Measurements from ENCODE around the gene MYH6.
"Not testable (repeated sequence)": the region's sequence is repeated elsewhere in the genome, so short reads cannot be mapped to it uniquely, and the experiment has no call there.

Gene MYH6

DNA sequence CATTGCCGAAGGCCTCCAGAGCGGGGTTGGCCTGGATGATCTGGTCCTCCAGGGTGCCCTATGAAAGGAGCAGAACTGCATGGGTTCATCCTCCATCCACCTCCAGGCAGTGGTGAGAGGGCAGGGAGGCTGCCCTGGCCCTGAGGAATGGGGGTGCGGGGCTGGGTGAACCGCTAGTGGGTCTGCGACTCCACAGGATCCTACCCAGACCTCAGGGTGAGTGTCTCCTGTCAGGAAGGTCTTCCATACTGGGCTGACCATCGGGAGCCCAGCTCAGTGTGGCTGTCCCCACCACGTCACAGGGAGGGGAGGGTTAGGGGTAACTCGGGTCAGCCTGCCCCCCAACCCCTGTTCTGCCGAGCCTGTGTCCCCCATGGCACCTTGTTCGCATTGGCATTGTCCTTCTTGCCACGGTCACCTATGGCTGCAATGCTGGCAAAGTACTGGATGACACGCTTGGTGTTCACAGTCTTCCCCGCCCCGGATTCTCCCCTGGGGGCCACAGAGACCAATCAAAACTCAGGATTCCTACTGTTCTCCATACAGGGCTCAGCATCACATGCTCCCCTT is 3.7 kb downstream of the MYH6 start:
- TF ChIP-seq, protein P1, sequence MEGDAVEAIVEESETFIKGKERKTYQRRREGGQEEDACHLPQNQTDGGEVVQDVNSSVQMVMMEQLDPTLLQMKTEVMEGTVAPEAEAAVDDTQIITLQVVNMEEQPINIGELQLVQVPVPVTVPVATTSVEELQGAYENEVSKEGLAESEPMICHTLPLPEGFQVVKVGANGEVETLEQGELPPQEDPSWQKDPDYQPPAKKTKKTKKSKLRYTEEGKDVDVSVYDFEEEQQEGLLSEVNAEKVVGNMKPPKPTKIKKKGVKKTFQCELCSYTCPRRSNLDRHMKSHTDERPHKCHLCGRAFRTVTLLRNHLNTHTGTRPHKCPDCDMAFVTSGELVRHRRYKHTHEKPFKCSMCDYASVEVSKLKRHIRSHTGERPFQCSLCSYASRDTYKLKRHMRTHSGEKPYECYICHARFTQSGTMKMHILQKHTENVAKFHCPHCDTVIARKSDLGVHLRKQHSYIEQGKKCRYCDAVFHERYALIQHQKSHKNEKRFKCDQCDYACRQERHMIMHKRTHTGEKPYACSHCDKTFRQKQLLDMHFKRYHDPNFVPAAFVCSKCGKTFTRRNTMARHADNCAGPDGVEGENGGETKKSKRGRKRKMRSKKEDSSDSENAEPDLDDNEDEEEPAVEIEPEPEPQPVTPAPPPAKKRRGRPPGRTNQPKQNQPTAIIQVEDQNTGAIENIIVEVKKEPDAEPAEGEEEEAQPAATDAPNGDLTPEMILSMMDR (IDR thresholded peaks at IDR 0.05; ENCODE audit: low read depth, low read length, missing control alignments) = no peak
- in situ Hi-C loops (cut with HindIII; ENCODE audit: low pct_ligation_motif_present, low sequenced_read_pairs) = no loop called here
- H3K27ac ChIP-seq = no peak overlapping the region
- DNase-seq = no peak
- H3K27me3 ChIP-seq (replicated peaks) = no peaks in the 10 kb centered on the region
- H3K36me3 ChIP-seq (replicated peaks) = no peaks in the 10 kb centered on the region
- no peak overlapping the region for H3K4me3 ChIP-seq (ENCODE audit: low read depth, low read length)

DNA sequence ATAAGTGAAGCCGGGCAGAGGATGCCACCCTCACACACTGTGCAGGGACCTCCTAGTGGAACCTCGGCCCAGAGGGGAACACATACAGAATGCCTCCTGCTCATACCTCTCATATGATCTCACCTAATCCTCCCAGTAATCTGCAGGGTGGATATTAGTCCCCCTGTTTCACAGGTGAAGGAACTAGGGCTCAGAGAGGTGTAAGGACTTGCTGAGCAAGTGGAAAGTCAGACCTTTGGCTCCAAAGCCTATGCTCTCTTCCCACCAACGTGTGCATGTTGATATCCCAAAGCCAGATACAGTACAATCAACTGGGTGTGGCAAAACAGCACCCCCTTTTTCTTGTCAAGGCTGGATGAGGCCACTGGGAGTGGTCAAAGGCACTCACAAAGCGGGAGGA is 4.2 kb downstream of the MYH6 start:
- TF ChIP-seq, protein P1 (IDR thresholded peaks at IDR 0.05; ENCODE audit: low read depth, low read length, missing control alignments) = no peak
- no peak overlapping the region for H3K27ac ChIP-seq
- no peaks in the 10 kb centered on the region for H3K27me3 ChIP-seq (replicated peaks)
- no peak for DNase-seq
- no peak overlapping the region for H3K4me3 ChIP-seq (ENCODE audit: low read depth, low read length)
- no peaks in the 10 kb centered on the region for H3K36me3 ChIP-seq (replicated peaks)
- in situ Hi-C loops (cut with HindIII; ENCODE audit: low pct_ligation_motif_present, low sequenced_read_pairs) = no loop called here

DNA sequence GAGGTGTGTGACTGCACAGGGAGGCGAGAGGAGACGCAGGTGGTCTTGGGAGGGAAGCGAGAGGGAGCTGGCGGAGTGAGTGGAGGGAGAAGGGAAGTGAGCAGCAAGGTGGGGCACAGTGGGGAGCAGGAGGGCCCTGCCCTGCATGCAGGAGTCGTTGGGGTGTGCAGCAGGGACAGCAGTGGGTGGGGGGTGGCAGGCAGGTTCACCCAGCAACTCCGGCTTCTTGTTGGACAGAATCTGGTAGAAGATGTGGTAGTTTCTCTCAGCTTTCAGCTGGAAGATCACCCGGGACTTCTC is 5.0 kb downstream of the MYH6 start:
- in situ Hi-C loops (cut with HindIII; ENCODE audit: low pct_ligation_motif_present, low sequenced_read_pairs) = no loop called here
- H3K36me3 ChIP-seq (replicated peaks) = no peaks in the 10 kb centered on the region
- no peak for DNase-seq

DNA sequence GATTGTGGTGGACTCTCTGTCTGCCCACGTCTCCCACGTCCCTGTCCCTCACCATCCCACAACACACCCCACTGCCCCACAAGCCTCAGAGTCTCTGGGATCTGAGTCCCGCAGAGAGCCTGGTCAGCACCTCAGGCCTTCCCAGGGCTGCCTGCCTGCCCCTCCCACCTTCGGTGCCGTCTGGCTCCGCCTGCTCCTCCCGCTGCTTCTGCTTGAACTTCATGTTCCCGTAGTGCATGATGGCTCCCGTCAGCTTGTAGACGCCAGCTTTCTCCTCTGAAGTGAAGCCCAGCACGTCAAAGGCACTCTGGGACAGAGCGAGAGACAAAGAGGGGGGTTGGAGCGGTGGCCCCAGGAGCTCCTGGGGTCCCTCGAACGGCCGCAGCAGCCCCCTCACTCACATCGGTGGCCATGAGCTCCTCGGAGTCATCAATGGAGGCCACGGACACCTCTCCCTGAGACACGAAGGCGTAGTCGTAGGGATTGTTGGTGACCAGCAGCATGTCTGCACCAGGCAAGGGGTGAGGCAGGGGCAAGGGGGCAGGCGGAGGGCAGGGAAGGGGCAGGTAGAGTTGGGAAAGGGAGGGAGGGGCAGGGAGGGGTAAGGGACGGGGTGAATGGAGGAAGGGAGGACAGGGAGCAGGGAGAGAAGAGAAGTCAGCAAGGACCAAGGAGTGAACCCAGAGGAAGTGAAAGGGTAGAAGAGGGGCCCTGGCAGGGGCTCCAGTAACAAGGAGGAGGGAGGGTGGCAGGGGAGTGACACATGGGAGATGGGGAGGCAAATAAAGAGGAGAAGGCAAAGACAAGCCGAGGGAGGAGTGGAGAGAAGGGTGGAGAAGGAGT is 5.6 kb downstream of the MYH6 start:
- Histone ChIP-seq H3K36me3 (replicated peaks) (no peaks in the 10 kb centered on the region), H3K27ac (no peak overlapping the region), H3K27me3 (replicated peaks) (no peaks in the 10 kb centered on the region), H3K4me3 (ENCODE audit: low read depth, low read length) (no peak overlapping the region)
- in situ Hi-C loops (cut with HindIII; ENCODE audit: low pct_ligation_motif_present, low sequenced_read_pairs) = no loop called here
- no peak for DNase-seq
- TF ChIP-seq, protein P1 (IDR thresholded peaks at IDR 0.05; ENCODE audit: low read depth, low read length, missing control alignments) = no peak

More for the DNA sequence above, 5.0 kb downstream of the MYH6 start:
- Histone ChIP-seq H3K27me3 (replicated peaks) (no peaks in the 10 kb centered on the region), H3K27ac (no peak overlapping the region), H3K4me3 (ENCODE audit: low read depth, low read length) (no peak overlapping the region)
- TF ChIP-seq, protein P1 (IDR thresholded peaks at IDR 0.05; ENCODE audit: low read depth, low read length, missing control alignments) = no peak

DNA sequence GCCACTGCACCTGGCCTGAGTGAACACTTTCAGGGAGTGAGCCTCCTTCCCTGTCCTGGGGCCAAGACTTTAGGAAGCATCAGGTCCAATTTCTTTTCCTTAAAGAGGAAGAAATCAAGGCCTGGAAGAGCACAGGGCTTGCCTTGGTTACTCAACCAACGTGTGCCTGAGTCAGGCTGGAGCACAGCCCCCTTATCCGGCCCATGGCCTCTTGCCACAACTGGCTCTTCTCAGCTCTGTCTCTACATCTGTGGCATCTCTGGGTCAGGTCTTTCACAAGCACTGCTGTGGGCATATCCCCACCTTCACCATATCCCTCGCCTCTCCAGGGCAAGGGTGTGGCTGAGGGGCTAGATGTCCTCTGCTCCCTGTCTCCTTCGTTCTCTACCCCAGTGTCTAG is 6.8 kb downstream of the MYH6 start:
- no peak overlapping the region for H3K4me3 ChIP-seq (ENCODE audit: low read depth, low read length)
- no peak for DNase-seq
- no peaks in the 10 kb centered on the region for H3K27me3 ChIP-seq (replicated peaks)
- no peaks in the 10 kb centered on the region for H3K36me3 ChIP-seq (replicated peaks)
- TF ChIP-seq, protein P1 (IDR thresholded peaks at IDR 0.05; ENCODE audit: low read depth, low read length, missing control alignments) = no peak
- H3K27ac ChIP-seq = no peak overlapping the region
- in situ Hi-C loops (cut with HindIII; ENCODE audit: low pct_ligation_motif_present, low sequenced_read_pairs) = no loop called here

DNA sequence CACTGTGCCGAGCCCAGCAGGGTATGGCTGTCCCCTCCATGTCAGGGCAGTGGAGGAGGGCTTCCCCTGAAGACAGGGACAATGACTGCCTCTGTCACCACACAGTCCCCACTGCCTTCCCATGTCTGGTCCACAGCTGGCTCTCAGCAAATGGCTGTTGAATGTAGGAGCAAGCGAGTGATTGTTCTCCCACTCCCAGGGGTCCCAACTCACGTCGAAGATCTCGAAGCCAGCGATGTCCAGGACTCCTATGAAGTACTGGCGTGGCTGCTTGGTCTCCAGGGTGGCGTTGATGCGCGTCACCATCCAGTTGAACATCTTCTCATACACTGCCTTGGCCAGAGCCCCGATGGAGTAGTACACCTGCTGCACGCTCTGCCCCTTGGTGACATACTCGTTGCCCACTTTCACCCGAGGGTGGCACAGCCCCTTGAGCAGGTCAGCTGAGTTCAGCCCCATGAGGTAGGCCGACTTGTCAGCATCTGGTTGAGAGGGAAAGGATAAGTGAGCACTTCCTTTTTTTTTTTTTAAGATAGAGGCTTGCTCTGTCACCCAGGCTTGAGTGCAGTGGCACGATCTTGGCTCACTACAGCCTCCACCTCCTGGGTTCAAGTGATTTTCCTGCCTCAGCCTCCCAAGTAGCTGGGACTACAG is 7.5 kb downstream of the MYH6 start:
- in situ Hi-C loops (cut with HindIII; ENCODE audit: low pct_ligation_motif_present, low sequenced_read_pairs) = not testable (repeated sequence)

More for the DNA sequence above, 7.5 kb downstream of the MYH6 start:
- not testable (repeated sequence) for H3K27ac ChIP-seq; DNase-seq; H3K36me3 ChIP-seq (replicated peaks); H3K27me3 ChIP-seq (replicated peaks); H3K4me3 ChIP-seq (ENCODE audit: low read depth, low read length)
